Mesenteric fat pad (tissue), 1 donor: ENCODE data around the gene PLA2G4A. TPM values are rescaled to one million over a fixed set of nuclear protein-coding genes. Genes with fewer than 3 reads are reported as not detected.

Experiments
- DNase-seq: peaks from one replicate; pipeline ENCODE4 v3.0.0-alpha.2; 2020; ENCODE audit warnings: low spot score
- total RNA-seq: library from RNA; stranded (reverse); fragmentation: NEBNext Ultra II Directional; extraction: Animal tissue kit (Norgen Biotek cat#: 25700); gene quantifications from one replicate; pipeline ENCODE4 v1.2.1, GENCODE V29; 2021
- donor health status: DM: yes; HTN: yes; CAD: no.

PLA2G4A gene
- total RNA-seq, 1 donor from 2014 or later, result 14.1 TPM

DNA sequence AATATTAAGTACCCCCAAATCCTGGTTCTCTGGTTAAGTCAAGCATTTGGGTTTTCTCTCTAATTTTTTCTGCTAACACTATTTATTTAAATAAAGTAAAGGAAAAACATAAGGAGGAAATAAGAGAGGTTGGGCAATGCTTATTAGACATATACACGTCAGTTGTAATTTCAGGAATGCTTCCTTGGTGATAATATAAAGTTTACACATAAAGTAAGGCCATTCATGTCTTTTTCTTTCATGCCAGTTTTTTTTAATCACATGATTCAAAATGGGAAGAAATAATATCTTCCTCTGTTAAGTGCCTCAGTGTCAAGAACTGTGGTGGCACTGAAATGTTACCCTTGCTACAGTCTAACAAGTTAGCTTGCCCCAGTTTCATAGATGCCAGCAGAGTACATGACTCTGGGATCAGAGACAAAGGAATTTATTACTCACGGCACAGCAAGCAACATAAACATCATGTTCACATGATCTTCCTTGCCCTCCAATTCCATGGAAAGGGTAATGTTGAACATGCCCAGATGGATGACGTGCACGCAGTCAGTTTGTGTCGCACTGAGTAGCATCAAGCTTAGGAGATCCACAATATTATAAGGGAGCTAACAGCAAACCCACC is 184.9 kb downstream of the PLA2G4A start:
- DNase-seq, result no peak

DNA sequence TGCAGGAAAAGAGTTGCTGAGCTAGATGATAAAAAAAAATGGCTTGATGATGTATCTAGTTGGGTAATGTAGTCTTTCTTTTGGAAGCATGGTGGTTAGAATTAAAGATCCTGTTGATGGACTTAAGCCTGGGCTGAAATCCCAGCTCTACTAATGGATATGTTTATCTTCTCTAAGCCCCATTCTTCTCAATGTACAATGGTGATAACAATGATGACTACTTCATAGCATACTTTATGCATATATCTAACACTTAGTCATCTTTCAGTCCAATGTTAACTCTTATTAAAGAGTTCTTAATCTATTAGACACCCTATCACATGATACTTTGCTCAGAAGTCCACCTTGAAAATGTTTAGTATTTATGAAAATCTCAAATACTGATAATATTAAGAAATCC is 189.5 kb downstream of the PLA2G4A start:
- DNase-seq, result no peak

DNA sequence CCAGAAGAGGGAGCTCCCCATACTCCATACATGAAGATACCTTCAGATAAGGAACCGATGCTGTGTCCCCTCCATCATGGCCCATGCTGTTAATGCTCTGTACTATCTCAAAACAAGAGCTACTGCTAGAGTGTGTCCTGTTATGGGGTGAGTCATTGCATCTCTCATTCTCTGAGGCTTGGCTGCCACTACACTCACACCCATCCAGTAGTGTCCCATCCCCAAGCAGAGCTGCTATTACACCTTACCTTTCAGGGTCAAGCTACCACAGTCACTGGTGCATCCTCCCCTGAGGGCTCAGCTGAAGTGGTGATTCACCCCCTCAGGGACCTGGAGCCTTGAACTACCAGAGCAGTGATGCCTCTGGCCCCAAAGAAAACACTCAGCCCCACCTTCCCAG is 198.5 kb downstream of the PLA2G4A start:
- DNase-seq, result no peak

DNA sequence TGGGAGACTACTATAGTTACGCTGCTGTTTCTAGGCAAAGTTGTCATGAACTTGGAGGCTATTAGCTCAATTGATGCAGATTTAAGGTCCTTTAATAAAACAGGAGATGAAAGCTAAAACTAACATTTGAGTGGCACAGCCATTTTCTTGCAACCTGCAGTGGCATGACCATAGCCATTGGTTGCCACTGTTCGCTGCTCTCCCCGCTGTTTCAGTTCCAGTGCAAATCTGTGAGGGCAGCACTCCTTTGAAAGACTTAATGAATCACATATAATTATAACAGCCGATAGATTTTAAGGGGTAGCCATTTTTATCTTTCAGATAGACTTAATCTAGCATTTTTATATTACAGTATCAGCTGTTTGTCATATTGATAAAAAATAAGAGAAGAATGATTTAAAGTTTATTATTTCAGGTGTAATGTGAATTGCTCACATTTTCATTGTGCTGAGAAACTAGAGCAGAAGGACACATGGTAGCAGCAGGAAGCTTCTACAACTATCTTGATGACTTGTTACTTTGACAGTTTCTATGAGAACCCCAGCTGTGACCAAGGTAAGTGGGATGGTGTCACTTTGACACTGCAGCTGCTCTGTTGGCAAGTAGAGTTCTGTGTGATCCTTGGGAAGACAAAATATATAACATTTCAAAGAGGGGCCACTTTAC is 203.7 kb downstream of the PLA2G4A start:
- no peak for DNase-seq

DNA sequence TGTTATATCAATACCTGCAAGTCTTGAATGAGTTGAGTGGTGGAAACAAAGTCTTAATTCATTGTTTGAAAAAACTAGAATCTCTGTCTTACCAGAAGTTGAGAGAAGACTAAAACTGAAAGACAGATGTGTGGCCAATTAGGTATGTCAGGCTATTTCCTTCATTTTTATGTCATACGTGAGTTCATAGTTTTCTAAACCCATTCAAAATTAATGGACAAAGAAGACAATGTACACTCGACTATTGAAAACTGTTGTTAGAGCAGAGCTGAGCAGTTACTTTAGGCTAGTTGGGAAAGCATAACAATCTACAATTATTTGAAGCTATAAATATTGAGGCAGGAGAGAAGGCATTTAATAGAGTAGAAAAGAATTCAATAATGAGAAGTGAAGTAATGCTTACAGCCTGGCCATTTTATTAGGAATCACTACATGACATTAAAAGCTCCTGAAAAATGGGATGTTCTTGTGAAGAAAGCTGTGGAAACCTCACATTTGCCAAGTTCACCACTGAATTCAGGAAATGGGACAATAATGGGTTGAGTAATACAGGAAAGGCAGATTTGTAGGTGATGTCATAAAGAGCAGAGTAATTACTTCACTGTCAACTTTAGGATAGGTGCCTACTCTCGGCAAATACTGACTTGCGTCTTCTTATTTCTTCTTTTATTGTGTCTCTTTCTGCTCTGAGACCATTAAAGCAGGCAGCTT is 204.4 kb downstream of the PLA2G4A start:
- DNase-seq, result no peak

DNA sequence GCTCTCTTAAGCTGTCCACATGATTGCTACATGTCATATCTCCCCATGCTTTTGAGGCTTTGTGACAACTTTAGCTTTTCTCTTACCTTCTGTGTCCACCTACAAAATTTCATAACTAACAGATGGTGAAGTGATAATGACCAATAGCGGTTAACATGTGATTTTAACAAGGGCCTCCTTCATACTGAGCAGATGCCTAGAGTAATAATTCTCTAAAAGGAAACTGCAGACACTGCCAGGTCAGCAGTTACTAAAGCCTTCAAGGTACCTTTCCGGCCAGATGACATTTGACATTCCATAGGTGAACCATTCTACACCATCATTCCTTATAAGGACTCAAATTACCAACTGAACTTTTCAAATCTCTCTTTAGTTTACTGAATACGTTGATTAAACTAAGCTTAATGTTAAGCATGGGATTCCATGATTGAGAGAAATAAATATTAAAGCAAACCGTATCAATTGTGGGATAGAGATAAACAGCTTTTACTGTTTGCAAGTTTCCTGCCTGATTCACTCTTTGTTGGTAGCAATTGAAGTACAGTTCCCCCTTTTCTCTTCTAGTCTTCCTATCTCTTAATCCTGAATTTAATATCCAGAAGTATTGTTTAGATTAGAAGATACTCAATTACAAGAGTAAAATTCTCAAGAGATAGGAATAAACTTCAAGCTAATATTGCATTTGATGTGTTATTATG is 205.1 kb downstream of the PLA2G4A start:
- no peak for DNase-seq

DNA sequence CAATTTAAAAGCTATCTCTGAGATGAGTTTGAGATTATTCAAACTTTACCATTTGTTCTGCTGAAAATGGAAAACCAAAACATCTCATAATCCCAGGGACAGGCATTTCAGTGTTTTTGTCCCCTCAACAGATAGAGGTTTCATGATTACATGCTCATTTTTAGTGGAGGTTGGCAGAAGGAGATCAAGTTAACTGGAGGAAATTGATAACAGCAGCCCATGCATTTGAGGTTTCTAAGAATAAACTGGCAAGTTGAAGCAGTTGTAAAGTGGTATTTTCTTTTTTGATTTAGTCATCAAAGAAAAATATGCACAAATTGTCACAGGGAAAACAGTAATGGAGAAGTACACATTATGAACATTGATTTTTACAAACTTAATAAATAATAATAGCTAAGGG is 205.8 kb downstream of the PLA2G4A start:
- DNase-seq, result no peak

DNA sequence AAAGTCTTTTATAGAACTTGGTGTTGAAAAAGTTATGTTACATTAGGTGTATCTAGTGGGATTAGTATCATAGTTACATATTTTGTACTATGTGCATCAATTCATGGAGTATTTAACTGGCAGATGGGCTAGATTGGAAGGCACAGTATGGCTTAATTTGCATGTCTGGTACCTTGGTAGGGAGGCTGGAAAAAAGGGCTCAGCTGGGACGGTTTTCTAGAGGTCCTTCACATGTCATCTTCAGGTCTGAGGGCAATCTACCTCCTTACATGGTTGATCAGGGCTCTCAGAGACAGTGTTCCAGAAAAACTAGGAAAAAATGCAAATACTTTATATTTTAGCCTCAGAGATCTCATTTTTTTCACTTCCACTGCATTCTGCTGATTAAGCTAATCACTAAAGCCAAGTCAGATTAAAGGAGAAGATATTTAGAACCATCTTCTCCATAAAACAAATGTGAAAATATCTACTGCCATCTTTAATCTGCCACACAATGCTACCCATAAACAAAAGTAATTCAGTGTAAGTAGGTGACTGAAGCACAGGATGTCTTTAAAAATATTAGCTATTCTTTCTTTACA is 209.3 kb downstream of the PLA2G4A start:
- no peak for DNase-seq

Other genes starting within 250 kb of the PLA2G4A start
- gene PTGS2, start 148.5 kb upstream of the PLA2G4A start, total RNA-seq, result 35.0 TPM